CD4-positive, alpha-beta T cell treated with Interleukin-10 for 1 hour (primary cell): ENCODE results near the gene LSM4.

ENCODE experiments used
- DNase-seq: peaks from one replicate; pipeline ENCODE4 v3.0.0-alpha.2; 2020

LSM4 gene

GRCh38 chr19:18310118-18310909 is 12.6 kb downstream of the LSM4 start:
- no peak for DNase-seq

- no peak for DNase-seq
Measured at GRCh38 chr19:18309525-18310064, 13.3 kb downstream of the LSM4 start.

GRCh38 chr19:18308948-18309325 is 13.9 kb downstream of the LSM4 start:
- DNase-seq: no peak

- no peak for DNase-seq
Measured at GRCh38 chr19:18308051-18308947, 14.6 kb downstream of the LSM4 start.

- peak; percentile 63 for DNase-seq
Measured at GRCh38 chr19:18307271-18307681, 15.6 kb downstream of the LSM4 start.

- no peak for DNase-seq
Measured at GRCh38 chr19:18306888-18307260, 16.0 kb downstream of the LSM4 start.

- DNase-seq: no peak
Measured at GRCh38 chr19:18306209-18306887, 16.5 kb downstream of the LSM4 start.

GRCh38 chr19:18304458-18305310 is 18.2 kb downstream of the LSM4 start:
- DNase-seq: peak; percentile 86

GRCh38 chr19:18304208-18304457 is 18.7 kb downstream of the LSM4 start:
- DNase-seq: no peak

- DNase-seq: no peak
Measured at GRCh38 chr19:18301718-18302111, 21.2 kb downstream of the LSM4 start.

- DNase-seq: no peak
Measured at GRCh38 chr19:18300930-18301717, 21.8 kb downstream of the LSM4 start.

- no peak for DNase-seq
Measured at GRCh38 chr19:18299654-18300053, 23.2 kb downstream of the LSM4 start.

- no peak for DNase-seq
Measured at GRCh38 chr19:18298601-18299000, 24.3 kb downstream of the LSM4 start.

- no peak for DNase-seq
Measured at GRCh38 chr19:18297308-18297707, 25.6 kb downstream of the LSM4 start.

- DNase-seq: no peak
Measured at GRCh38 chr19:18295034-18295451, 27.8 kb downstream of the LSM4 start.

- DNase-seq: peak; percentile 95
Measured at GRCh38 chr19:18294467-18294864, 28.4 kb downstream of the LSM4 start.

- DNase-seq: peak; percentile 26
Measured at GRCh38 chr19:18293642-18294466, 29.0 kb downstream of the LSM4 start.

- DNase-seq: peak; percentile 65
Measured at GRCh38 chr19:18292810-18293641, 29.9 kb downstream of the LSM4 start.

GRCh38 chr19:18292462-18292809 is 30.4 kb downstream of the LSM4 start:
- peak; percentile 49 for DNase-seq
